Measurements from ENCODE around the gene AGMO. TPM values are rescaled to one million over a fixed set of nuclear protein-coding genes. Genes with fewer than 3 reads are reported as not detected.

AGMO gene
- polyA plus RNA-seq, 1 donor from 2014 or later = not detected

DNA sequence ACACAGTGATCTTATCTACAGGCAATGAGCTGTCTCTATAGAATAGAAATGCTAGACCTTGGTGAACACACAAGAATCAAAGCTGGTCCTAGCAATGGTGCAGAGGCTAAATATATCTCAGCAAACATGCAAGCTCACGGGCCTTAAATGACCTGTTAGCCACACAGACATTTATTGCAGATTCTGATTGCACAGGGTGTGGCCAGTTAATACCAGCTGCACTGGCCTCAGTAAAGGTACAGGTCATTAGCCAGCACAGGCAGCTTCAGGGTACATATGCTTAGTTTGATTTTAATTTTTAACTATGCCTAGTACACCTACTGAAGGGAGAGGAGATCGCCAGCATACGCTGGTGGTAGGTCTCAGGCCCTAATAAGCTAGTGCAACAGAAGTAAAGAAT, 393.9 kb downstream of the AGMO start:
- no peaks in the 10 kb centered on the region for H3K9me2 ChIP-seq (ENCODE audit: insufficient read depth, low read length)
- no peaks in the 10 kb centered on the region for H4K20me1 ChIP-seq (ENCODE audit: insufficient read depth)
- TF ChIP-seq, protein P1, sequence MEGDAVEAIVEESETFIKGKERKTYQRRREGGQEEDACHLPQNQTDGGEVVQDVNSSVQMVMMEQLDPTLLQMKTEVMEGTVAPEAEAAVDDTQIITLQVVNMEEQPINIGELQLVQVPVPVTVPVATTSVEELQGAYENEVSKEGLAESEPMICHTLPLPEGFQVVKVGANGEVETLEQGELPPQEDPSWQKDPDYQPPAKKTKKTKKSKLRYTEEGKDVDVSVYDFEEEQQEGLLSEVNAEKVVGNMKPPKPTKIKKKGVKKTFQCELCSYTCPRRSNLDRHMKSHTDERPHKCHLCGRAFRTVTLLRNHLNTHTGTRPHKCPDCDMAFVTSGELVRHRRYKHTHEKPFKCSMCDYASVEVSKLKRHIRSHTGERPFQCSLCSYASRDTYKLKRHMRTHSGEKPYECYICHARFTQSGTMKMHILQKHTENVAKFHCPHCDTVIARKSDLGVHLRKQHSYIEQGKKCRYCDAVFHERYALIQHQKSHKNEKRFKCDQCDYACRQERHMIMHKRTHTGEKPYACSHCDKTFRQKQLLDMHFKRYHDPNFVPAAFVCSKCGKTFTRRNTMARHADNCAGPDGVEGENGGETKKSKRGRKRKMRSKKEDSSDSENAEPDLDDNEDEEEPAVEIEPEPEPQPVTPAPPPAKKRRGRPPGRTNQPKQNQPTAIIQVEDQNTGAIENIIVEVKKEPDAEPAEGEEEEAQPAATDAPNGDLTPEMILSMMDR (IDR thresholded peaks at IDR 0.05; ENCODE audit: poor library complexity, severe bottlenecking) = no peak
- TF ChIP-seq TAF1 (IDR thresholded peaks at IDR 0.05; ENCODE audit: low read depth) (no peak), POLR2AphosphoS5 (IDR thresholded peaks at IDR 0.05) (no peak), RAD21 (conservative IDR thresholded peaks at IDR 0.05) (no peak), EZH2 (IDR thresholded peaks at IDR 0.05; ENCODE audit: borderline replicate concordance, insufficient read depth, low read length, poor library complexity, severe bottlenecking) (no peak), MXI1 (conservative IDR thresholded peaks at IDR 0.05; ENCODE audit: poor library complexity, severe bottlenecking) (no peak)
- no peak overlapping the region for H3K9ac ChIP-seq (ENCODE audit: low read length)
- H3K36me3 ChIP-seq (ENCODE audit: insufficient read depth, low read length) = no peaks in the 10 kb centered on the region
- no peak overlapping the region for H2AFZ ChIP-seq (ENCODE audit: low read depth, low read length)
- no peak overlapping the region for H3K4me2 ChIP-seq (ENCODE audit: low read length)
- no peaks in the 10 kb centered on the region for H3K9me3 ChIP-seq (ENCODE audit: low read length)
- H3F3A ChIP-seq (ENCODE audit: insufficient read depth, low read length, poor library complexity, severe bottlenecking) = no peaks in the 10 kb centered on the region
- no peak overlapping the region for H3K27ac ChIP-seq (ENCODE audit: low read length)
- no peaks in the 10 kb centered on the region for H3K79me2 ChIP-seq (replicated peaks; ENCODE audit: insufficient read depth, low read length)
- H3K4me3 ChIP-seq (ENCODE audit: low read length) = no peak overlapping the region
- no peaks in the 10 kb centered on the region for H3K27me3 ChIP-seq (ENCODE audit: insufficient read depth, low read depth, low read length)

DNA sequence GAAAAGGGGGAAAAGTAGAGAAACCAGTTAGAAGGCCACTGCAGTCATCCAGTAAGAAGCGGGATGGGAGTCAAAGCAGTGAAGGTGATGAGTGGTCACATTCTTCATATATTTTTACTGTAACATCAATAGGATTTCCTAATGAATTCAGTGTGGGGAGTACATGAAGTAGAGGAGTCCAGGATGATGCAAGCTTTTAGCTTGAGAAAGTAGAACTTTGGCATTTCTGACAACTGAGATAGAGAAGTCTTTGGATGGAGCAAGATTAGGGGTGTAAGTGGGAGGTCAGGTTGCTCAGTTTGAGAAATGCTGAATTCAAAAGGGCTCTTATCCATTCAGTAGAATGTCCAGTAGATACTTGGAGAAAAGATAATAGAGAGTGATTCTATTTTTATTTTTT, 395.2 kb downstream of the AGMO start:
- H2AFZ ChIP-seq (ENCODE audit: low read depth, low read length) = no peak overlapping the region
- H3F3A ChIP-seq (ENCODE audit: insufficient read depth, low read length, poor library complexity, severe bottlenecking) = no peaks in the 10 kb centered on the region
- H4K20me1 ChIP-seq (ENCODE audit: insufficient read depth) = no peaks in the 10 kb centered on the region
- no peak overlapping the region for H3K9ac ChIP-seq (ENCODE audit: low read length)
- no peak overlapping the region for H3K4me3 ChIP-seq (ENCODE audit: low read length)
- H3K79me2 ChIP-seq (replicated peaks; ENCODE audit: insufficient read depth, low read length) = no peaks in the 10 kb centered on the region
- no peaks in the 10 kb centered on the region for H3K36me3 ChIP-seq (ENCODE audit: insufficient read depth, low read length)
- TF ChIP-seq EZH2 (IDR thresholded peaks at IDR 0.05; ENCODE audit: borderline replicate concordance, insufficient read depth, low read length, poor library complexity, severe bottlenecking) = no peak
- TF ChIP-seq RAD21 (conservative IDR thresholded peaks at IDR 0.05) = no peak
- TF ChIP-seq, protein P2, sequence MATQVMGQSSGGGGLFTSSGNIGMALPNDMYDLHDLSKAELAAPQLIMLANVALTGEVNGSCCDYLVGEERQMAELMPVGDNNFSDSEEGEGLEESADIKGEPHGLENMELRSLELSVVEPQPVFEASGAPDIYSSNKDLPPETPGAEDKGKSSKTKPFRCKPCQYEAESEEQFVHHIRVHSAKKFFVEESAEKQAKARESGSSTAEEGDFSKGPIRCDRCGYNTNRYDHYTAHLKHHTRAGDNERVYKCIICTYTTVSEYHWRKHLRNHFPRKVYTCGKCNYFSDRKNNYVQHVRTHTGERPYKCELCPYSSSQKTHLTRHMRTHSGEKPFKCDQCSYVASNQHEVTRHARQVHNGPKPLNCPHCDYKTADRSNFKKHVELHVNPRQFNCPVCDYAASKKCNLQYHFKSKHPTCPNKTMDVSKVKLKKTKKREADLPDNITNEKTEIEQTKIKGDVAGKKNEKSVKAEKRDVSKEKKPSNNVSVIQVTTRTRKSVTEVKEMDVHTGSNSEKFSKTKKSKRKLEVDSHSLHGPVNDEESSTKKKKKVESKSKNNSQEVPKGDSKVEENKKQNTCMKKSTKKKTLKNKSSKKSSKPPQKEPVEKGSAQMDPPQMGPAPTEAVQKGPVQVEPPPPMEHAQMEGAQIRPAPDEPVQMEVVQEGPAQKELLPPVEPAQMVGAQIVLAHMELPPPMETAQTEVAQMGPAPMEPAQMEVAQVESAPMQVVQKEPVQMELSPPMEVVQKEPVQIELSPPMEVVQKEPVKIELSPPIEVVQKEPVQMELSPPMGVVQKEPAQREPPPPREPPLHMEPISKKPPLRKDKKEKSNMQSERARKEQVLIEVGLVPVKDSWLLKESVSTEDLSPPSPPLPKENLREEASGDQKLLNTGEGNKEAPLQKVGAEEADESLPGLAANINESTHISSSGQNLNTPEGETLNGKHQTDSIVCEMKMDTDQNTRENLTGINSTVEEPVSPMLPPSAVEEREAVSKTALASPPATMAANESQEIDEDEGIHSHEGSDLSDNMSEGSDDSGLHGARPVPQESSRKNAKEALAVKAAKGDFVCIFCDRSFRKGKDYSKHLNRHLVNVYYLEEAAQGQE (IDR thresholded peaks at IDR 0.05; ENCODE audit: borderline replicate concordance) = no peak
- no peak for TF ChIP-seq EP300 (conservative IDR thresholded peaks at IDR 0.05; ENCODE audit: poor library complexity, severe bottlenecking)
- TF ChIP-seq POLR2AphosphoS5 (IDR thresholded peaks at IDR 0.05) = no peak
- no peak for TF ChIP-seq TAF1 (IDR thresholded peaks at IDR 0.05; ENCODE audit: low read depth)
- no peak for TF ChIP-seq SMC3 (conservative IDR thresholded peaks at IDR 0.05; ENCODE audit: poor library complexity)
- TF ChIP-seq, protein P1 (IDR thresholded peaks at IDR 0.05; ENCODE audit: poor library complexity, severe bottlenecking) = no peak
- TF ChIP-seq MXI1 (conservative IDR thresholded peaks at IDR 0.05; ENCODE audit: poor library complexity, severe bottlenecking) = no peak
- no peaks in the 10 kb centered on the region for H3K9me2 ChIP-seq (ENCODE audit: insufficient read depth, low read length)
- no peak overlapping the region for H3K4me2 ChIP-seq (ENCODE audit: low read length)
- no peaks in the 10 kb centered on the region for H3K9me3 ChIP-seq (ENCODE audit: low read length)
- no peaks in the 10 kb centered on the region for H3K27me3 ChIP-seq (ENCODE audit: insufficient read depth, low read depth, low read length)
- no peak overlapping the region for H3K27ac ChIP-seq (ENCODE audit: low read length)

All from neural cell (in vitro differentiated cells).